Loucy (cell line): ENCODE measurements around the gene CHAF1B.

Experiments used
- H2AFZ ChIP-seq: fragments of 200-600 bp; sonication (generic); 2 replicates; pipeline ENCODE4 v1.6.0; 2016; ENCODE audit warnings: antibody characterized with exemption, mild to moderate bottlenecking, low read length, moderate library complexity
- H3F3A ChIP-seq: fragments of 200-600 bp; 2 replicates; pipeline ENCODE4 v1.6.0; 2016; ENCODE audit warnings: antibody characterized with exemption, low read depth, mild to moderate bottlenecking
- H3K27me3 ChIP-seq: fragments of 200-600 bp; sonication (generic); 2 replicates; pipeline ENCODE4 v1.6.1; 2014; ENCODE audit warnings: low read length, mild to moderate bottlenecking; ENCODE audit not compliant: insufficient read depth, poor library complexity, severe bottlenecking
- H3K36me3 ChIP-seq: fragments of 200-600 bp; sonication (generic); 2 replicates; pipeline ENCODE4 v1.6.1; 2016; ENCODE audit warnings: low read length; ENCODE audit not compliant: insufficient read depth
- H3K4me1 ChIP-seq: fragments of 200-600 bp; sonication (generic); 2 replicates; pipeline ENCODE4 v1.5.1; 2014; ENCODE audit warnings: low read length, mild to moderate bottlenecking; ENCODE audit not compliant: insufficient read depth, poor library complexity, severe bottlenecking
- H3K4me2 ChIP-seq: fragments of 200-600 bp; sonication (generic); 2 replicates; pipeline ENCODE4 v1.6.0; 2014; ENCODE audit warnings: antibody characterized with exemption, low read length, low read depth, mild to moderate bottlenecking; ENCODE audit not compliant: poor library complexity, severe bottlenecking
- H3K4me3 ChIP-seq: fragments of 200-600 bp; sonication (generic); 2 replicates; pipeline ENCODE4 v1.5.1; 2014; ENCODE audit warnings: low read length, mild to moderate bottlenecking, mixed read lengths; ENCODE audit not compliant: poor library complexity, severe bottlenecking
- H3K79me2 ChIP-seq: fragments of 200-600 bp; sonication (generic); 2 replicates; pipeline ENCODE4 v1.6.1; 2014; ENCODE audit warnings: low read length; ENCODE audit not compliant: insufficient read depth
- H3K9ac ChIP-seq: fragments of 200-600 bp; sonication (generic); 2 replicates; pipeline ENCODE4 v1.6.0; 2014; ENCODE audit warnings: mild to moderate bottlenecking, low read depth, low read length, moderate library complexity; ENCODE audit not compliant: poor library complexity, severe bottlenecking
- H3K9me2 ChIP-seq: fragments of 200-600 bp; sonication (generic); replicated peaks from 2 replicates; pipeline ENCODE4 v1.6.1; 2016; ENCODE audit warnings: low read depth, low read length, mixed read lengths
- H3K9me3 ChIP-seq: fragments of 200-600 bp; sonication (generic); 2 replicates; pipeline ENCODE4 v1.6.1; 2014; ENCODE audit warnings: mild to moderate bottlenecking, antibody characterized with exemption, low read length, low read depth; ENCODE audit not compliant: insufficient read depth
- H4K20me1 ChIP-seq: fragments of 200-600 bp; sonication (generic); 2 replicates; pipeline ENCODE4 v1.6.0; 2014; ENCODE audit warnings: antibody characterized with exemption, low read length, mild to moderate bottlenecking; ENCODE audit not compliant: insufficient read depth, poor library complexity, severe bottlenecking
- CTCF ChIP-seq: fragments of 200-600 bp; sonication (generic); conservative IDR thresholded peaks from 2 replicates; pipeline ENCODE4 v1.5.1; 2014; ENCODE audit warnings: mild to moderate bottlenecking, antibody characterized with exemption, low read length
- EZH2phosphoT487 ChIP-seq: fragments of 200-600 bp; IDR thresholded peaks from 2 replicates; pipeline ENCODE4 v1.6.1; 2018; ENCODE audit warnings: antibody characterized with exemption, mild to moderate bottlenecking, moderate library complexity, borderline replicate concordance

The CHAF1B gene

GRCh38 chr21:36436829-36437744, 51.9 kb downstream of the CHAF1B start:
- Histone ChIP-seq H3K9ac (no peak overlapping the region), H3K4me3 (no peak overlapping the region), H3F3A (no peaks in the 10 kb centered on the region), H3K27me3 (no peaks in the 10 kb centered on the region), H3K4me1 (peaks cover 5% of the 10 kb centered on the region), H3K9me3 (no peaks in the 10 kb centered on the region), H3K79me2 (no peaks in the 10 kb centered on the region), H3K4me2 (no peak overlapping the region), H3K36me3 (no peaks in the 10 kb centered on the region), H2AFZ (no peak overlapping the region), H3K9me2 (no peaks in the 10 kb centered on the region), H4K20me1 (no peaks in the 10 kb centered on the region)
- no peak for TF ChIP-seq CTCF
- no peak for TF ChIP-seq EZH2phosphoT487

GRCh38 chr21:36437745-36438128, 52.5 kb downstream of the CHAF1B start:
- Histone ChIP-seq H3K9me2 (no peaks in the 10 kb centered on the region), H3K79me2 (no peaks in the 10 kb centered on the region), H3K9me3 (no peaks in the 10 kb centered on the region), H3K27me3 (no peaks in the 10 kb centered on the region), H3F3A (no peaks in the 10 kb centered on the region), H3K9ac (no peak overlapping the region), H3K4me2 (no peak overlapping the region), H2AFZ (no peak overlapping the region), H4K20me1 (no peaks in the 10 kb centered on the region), H3K36me3 (no peaks in the 10 kb centered on the region), H3K4me3 (no peak overlapping the region), H3K4me1 (peaks cover 3% of the 10 kb centered on the region)
- TF ChIP-seq EZH2phosphoT487, result no peak
- TF ChIP-seq CTCF, result no peak

- Histone ChIP-seq H3K79me2 (no peaks in the 10 kb centered on the region), H3K36me3 (no peaks in the 10 kb centered on the region), H3K4me3 (no peak overlapping the region), H4K20me1 (no peaks in the 10 kb centered on the region), H2AFZ (no peak overlapping the region), H3K9me3 (no peaks in the 10 kb centered on the region), H3K9me2 (no peaks in the 10 kb centered on the region), H3F3A (no peaks in the 10 kb centered on the region), H3K27me3 (no peaks in the 10 kb centered on the region), H3K4me2 (no peak overlapping the region), H3K9ac (no peak overlapping the region), H3K4me1 (no peaks in the 10 kb centered on the region)
- no peak for TF ChIP-seq CTCF
- no peak for TF ChIP-seq EZH2phosphoT487
These were observed 56.5 kb downstream of the CHAF1B start for GRCh38 chr21:36441715-36442114.
